H1 (cell line): Measurements from ENCODE around the gene TMEM273. TPM values are rescaled to one million over a fixed set of nuclear protein-coding genes. Genes with fewer than 3 reads are reported as not detected.

Source experiments
- CTCF ChIA-PET: fragments of 300-600 bp; sonication (Branson Sonifier 250); formaldehyde crosslinking; loops from one replicate; lab custom pipeline; 2021; ENCODE audit not compliant: partially characterized antibody; lab: Charles Lee
- POLR2A ChIA-PET: fragments of 300-600 bp; sonication (Branson Sonifier 250); formaldehyde crosslinking; loops from one replicate; lab custom pipeline; 2021; ENCODE audit warnings: inconsistent platforms; ENCODE audit not compliant: partially characterized antibody; lab: Charles Lee
- DNase-seq, 2 experiments: peaks; one replicate each; pipeline versions ENCODE4 v3.0.0 to v3.0.0-alpha.2; 2010 to 2022; ENCODE audit warnings: low spot score in 2 of 2, low read depth in 1 of 2, mixed read lengths in 1 of 2
- FAIRE-seq: peaks from 2 replicates; lab custom pipeline; 2011; peaks lifted over from hg19 to GRCh38; lab: Jason Lieb, UNC
- H2AFZ ChIP-seq: 2 replicates; pipeline ENCODE4 v1.8.1; 2012; ENCODE audit warnings: low read length, inconsistent platforms
- H2AK5ac ChIP-seq: 2 replicates; pipeline ENCODE4 v1.6.1; 2013; ENCODE audit warnings: low read depth, low read length
- H2BK120ac ChIP-seq: replicated peaks from 2 replicates; pipeline ENCODE3; 2013; ENCODE audit warnings: low read depth, low read length, inconsistent platforms
- H2BK12ac ChIP-seq: 2 replicates; pipeline ENCODE4 v1.6.1; 2013; ENCODE audit warnings: low read depth, low read length
- H2BK15ac ChIP-seq: 2 replicates; pipeline ENCODE4 v1.6.1; 2013; ENCODE audit warnings: low read length
- H2BK20ac ChIP-seq: 2 replicates; pipeline ENCODE4 v1.6.1; 2013; ENCODE audit warnings: low read length
- H2BK5ac ChIP-seq: 2 replicates; pipeline ENCODE4 v1.6.1; 2013; ENCODE audit warnings: low read depth, low read length
- H3K14ac ChIP-seq: 2 replicates; pipeline ENCODE4 v1.6.1; 2013; ENCODE audit warnings: inconsistent platforms; ENCODE audit not compliant: insufficient read length
- H3K18ac ChIP-seq: 2 replicates; pipeline ENCODE4 v1.6.1; 2013; ENCODE audit warnings: low read length; ENCODE audit errors: extremely low read depth
- H3K23ac ChIP-seq: 2 replicates; pipeline ENCODE4 v1.6.1; 2013; ENCODE audit warnings: inconsistent platforms; ENCODE audit not compliant: insufficient read length
- H3K23me2 ChIP-seq: 2 replicates; pipeline ENCODE4 v1.6.1; 2013; ENCODE audit warnings: low read depth, low read length
- H3K27ac ChIP-seq: 2 replicates; pipeline ENCODE4 v1.6.1; 2011; ENCODE audit warnings: low read depth, low read length, inconsistent platforms
- H3K27me3 ChIP-seq, 4 experiments: replicated peaks in 1 of 4; 1 replicate in 1 of 4; 2 replicates in 3 of 4; pipeline versions ENCODE4 v1.6.1 to v1.8.1; 2011 to 2013; ENCODE audit warnings: low read length in 3 of 4, mild to moderate bottlenecking in 3 of 4, inconsistent platforms in 2 of 4, mixed read lengths in 2 of 4, moderate library complexity in 1 of 4; ENCODE audit not compliant: control insufficient read depth in 3 of 4, insufficient read depth in 3 of 4; ENCODE audit errors: extremely low read depth in 1 of 4
- H3K36me3 ChIP-seq, 4 experiments: 2 replicates each; pipeline versions ENCODE4 v1.6.1 to v1.8.1; 2011 to 2013; ENCODE audit warnings: mild to moderate bottlenecking in 4 of 4, low read length in 3 of 4, moderate library complexity in 2 of 4, control low read depth in 1 of 4, inconsistent platforms in 1 of 4; ENCODE audit not compliant: insufficient read depth in 4 of 4, control insufficient read depth in 2 of 4
- H3K4ac ChIP-seq: replicated peaks from 2 replicates; pipeline ENCODE3; 2013; ENCODE audit warnings: low read length, low read depth, mixed read lengths, inconsistent platforms; ENCODE audit not compliant: insufficient read length
- H3K4me1 ChIP-seq, 4 experiments: replicated peaks in 1 of 4; 1 replicate in 1 of 4; 2 replicates in 3 of 4; pipeline versions ENCODE4 v1.6.1 to v1.8.1; 2011 to 2013; ENCODE audit warnings: low read length in 3 of 4, inconsistent platforms in 2 of 4, mixed read lengths in 1 of 4; ENCODE audit not compliant: insufficient read depth in 4 of 4, control insufficient read depth in 3 of 4
- H3K4me2 ChIP-seq, 2 experiments: 2 replicates each; pipeline versions ENCODE4 v1.6.1 to v1.8.1; 2011 to 2013; ENCODE audit warnings: low read depth in 2 of 2, low read length in 2 of 2, control low read depth in 1 of 2, inconsistent platforms in 1 of 2, mild to moderate bottlenecking in 1 of 2; ENCODE audit not compliant: insufficient read depth in 1 of 2
- H3K4me3 ChIP-seq, 4 experiments: fragments of 200-600, 300-600 bp in 1 of 4; sonication (generic), shearing (Covaris generic), sonication (Bioruptor Twin) in 1 of 4; 2 replicates each; pipeline versions ENCODE4 v1.5.1 to v1.8.1; 2011 to 2016; ENCODE audit warnings: low read length in 4 of 4, low read depth in 3 of 4, control low read depth in 2 of 4, inconsistent platforms in 2 of 4, mild to moderate bottlenecking in 2 of 4, mixed read lengths in 1 of 4, moderate library complexity in 1 of 4; ENCODE audit not compliant: insufficient read depth in 2 of 4; ENCODE audit errors: extremely low read depth in 1 of 4
- H3K56ac ChIP-seq: replicated peaks from 2 replicates; pipeline ENCODE3; 2013; ENCODE audit warnings: low read depth, mild to moderate bottlenecking, mixed read lengths, low read length, inconsistent platforms; ENCODE audit not compliant: insufficient read length
- H3K79me1 ChIP-seq: 2 replicates; pipeline ENCODE4 v1.6.1; 2013; ENCODE audit warnings: low read depth, low read length, control low read depth
- H3K79me2 ChIP-seq, 2 experiments: 2 replicates each; pipeline versions ENCODE4 v1.6.1 to v1.8.1; 2012 to 2013; ENCODE audit warnings: low read length in 2 of 2, mild to moderate bottlenecking in 2 of 2, inconsistent platforms in 1 of 2; ENCODE audit not compliant: insufficient read depth in 2 of 2, control insufficient read depth in 1 of 2
- H3K9ac ChIP-seq, 4 experiments: replicated peaks in 1 of 4; 1 replicate in 1 of 4; 2 replicates in 3 of 4; pipeline versions ENCODE4 v1.6.1 to v1.8.1; 2011 to 2013; ENCODE audit warnings: low read depth in 3 of 4, low read length in 3 of 4, control low read depth in 2 of 4, mild to moderate bottlenecking in 2 of 4, moderate library complexity in 2 of 4, inconsistent platforms in 1 of 4; ENCODE audit errors: extremely low read depth in 1 of 4
- H3K9me3 ChIP-seq, 2 experiments: 2 replicates each; pipeline versions ENCODE4 v1.6.1 to v1.8.1; 2012 to 2013; ENCODE audit warnings: mild to moderate bottlenecking in 2 of 2, moderate library complexity in 2 of 2, control low read depth in 1 of 2, inconsistent platforms in 1 of 2, low read depth in 1 of 2, low read length in 1 of 2, mixed read lengths in 1 of 2; ENCODE audit not compliant: insufficient read depth in 2 of 2
- H4K20me1 ChIP-seq, 2 experiments: replicated peaks in 1 of 2; 2 replicates each; pipeline versions ENCODE3 to v1.8.1; 2011 to 2013; ENCODE audit warnings: inconsistent platforms in 2 of 2, low read length in 2 of 2, mild to moderate bottlenecking in 1 of 2; ENCODE audit not compliant: insufficient read depth in 2 of 2, control insufficient read depth in 1 of 2
- H4K5ac ChIP-seq: 2 replicates; pipeline ENCODE4 v1.6.1; 2013; ENCODE audit warnings: low read length, low read depth, mixed read lengths, inconsistent platforms; ENCODE audit not compliant: insufficient read length
- H4K8ac ChIP-seq: 2 replicates; pipeline ENCODE4 v1.8.0; 2013; ENCODE audit warnings: mild to moderate bottlenecking, moderate library complexity, low read length, inconsistent platforms; ENCODE audit not compliant: insufficient read depth; ENCODE audit errors: extremely low read depth
- H4K91ac ChIP-seq: replicated peaks from 2 replicates; pipeline ENCODE3; 2013; ENCODE audit warnings: low read length, mixed read lengths, inconsistent platforms; ENCODE audit not compliant: insufficient read length
- BACH1 ChIP-seq: IDR thresholded peaks from 2 replicates; pipeline ENCODE4 v1.6.1; 2012; ENCODE audit warnings: low read length, improper control_type of control experiment
- BCL11A ChIP-seq, 2 experiments: IDR thresholded peaks; one replicate each; pipeline ENCODE4 v1.6.1; 2011; ENCODE audit warnings: low read depth in 2 of 2, low read length in 2 of 2, mild to moderate bottlenecking in 2 of 2
- CBX5 ChIP-seq: fragments of 300-800, 300-1000 bp; sonication (generic); IDR thresholded peaks from 2 replicates; pipeline ENCODE4 v1.7.1; 2016; ENCODE audit warnings: antibody characterized with exemption, low read length, low read depth
- FOSL1 ChIP-seq: IDR thresholded peaks from 2 replicates; pipeline ENCODE4 v1.6.1; 2011; ENCODE audit warnings: mild to moderate bottlenecking, low read depth, low read length, moderate library complexity; ENCODE audit not compliant: insufficient read depth
- JUN ChIP-seq: IDR thresholded peaks from 2 replicates; pipeline ENCODE4 v1.6.1; 2011; ENCODE audit warnings: low read depth, mild to moderate bottlenecking, improper control_type of control experiment, low read length
- RXRA ChIP-seq: IDR thresholded peaks from 2 replicates; pipeline ENCODE4 v1.6.1; 2011; ENCODE audit warnings: low read depth, mild to moderate bottlenecking, low read length, moderate library complexity; ENCODE audit not compliant: insufficient read depth
- TAF7 ChIP-seq: optimal IDR thresholded peaks from 2 replicates; pipeline ENCODE3; 2011; ENCODE audit warnings: low read depth, mild to moderate bottlenecking, inconsistent platforms, low read length, moderate library complexity, borderline replicate concordance
- TCF12 ChIP-seq: IDR thresholded peaks from 2 replicates; pipeline ENCODE4 v1.6.1; 2011; ENCODE audit warnings: low read depth, mild to moderate bottlenecking, low read length
- WGBS, 2 experiments: shearing (Covaris generic) in 1 of 2; methylation state at CpG; one replicate each; pipeline versions ENCODE4 v1.1.6 to v1.1.7; 2013 to 2015; ENCODE audit warnings: low lambda C conversion rate in 2 of 2, mixed read lengths in 2 of 2, inconsistent platforms in 1 of 2, low coverage in 1 of 2, missing lambda C conversion rate in 1 of 2; ENCODE audit not compliant: insufficient replicate concordance in 2 of 2, insufficient coverage in 1 of 2, insufficient read length in 1 of 2; ENCODE audit errors: extremely low coverage in 1 of 2, missing lambda C conversion rate in 1 of 2; 5-methylcytosine and 5-hydroxymethylcytosine counted together
- polyA plus RNA-seq, 7 experiments: library from polyadenylated mRNA; depleted of rRNA in 3 of 7; stranded (reverse) in 5 of 7; unstranded in 2 of 7; fragments of >200 nt in 5 of 7; fragments of 200-250 nt in 2 of 7; gene quantifications; 1 replicate in 5 of 7; 2 replicates in 1 of 7; 4 replicates in 1 of 7; pipeline versions ENCODE4 v1.2.1 to v1.2.3, GENCODE V29; 2011 to 2013; ENCODE audit warnings: missing spikeins in 2 of 7, mixed read lengths in 2 of 7
- total RNA-seq: library from RNA; stranded (reverse); fragmentation: NEBNext Ultra II Directional; extraction: Animal tissue kit (Norgen Biotek cat#: 25700); gene quantifications from 2 replicates; pipeline ENCODE4 v1.2.1, GENCODE V29; 2021

The TMEM273 gene
- total and polyA plus RNA-seq, 2 of the 8 experiments (the other 6 are each of a cell fraction or from before 2014, with no cell fraction given) = not detected

GRCh38 chr10:49202266-49202665 is 14.1 kb upstream of the TMEM273 start:
- 100% methylated on average over 1 of the region's 1 CpG; no CpG with 5 or more reads in 1 of the 2 experiments for WGBS, 2 experiments
- no peak overlapping the region for H3K14ac ChIP-seq
- H3K79me2 ChIP-seq = no peaks in the 10 kb centered on the region
- FAIRE-seq (no peak), DNase-seq (no peak)
- H3K9me3 ChIP-seq = peaks cover 0 to 4% of the 10 kb centered on the region in 2 experiments; a peak in 1 of 4 replicates
- H2BK15ac ChIP-seq = no peak overlapping the region
- no peaks in the 10 kb centered on the region for H3K27me3 ChIP-seq
- H4K20me1 ChIP-seq = no peaks in the 10 kb centered on the region
- H3K4ac ChIP-seq = no peak overlapping the region
- H2BK20ac ChIP-seq = no peak overlapping the region
- no peak overlapping the region for H2BK5ac ChIP-seq
- H3K36me3 ChIP-seq = no peaks in the 10 kb centered on the region
- H3K9ac ChIP-seq = no peak overlapping the region
- CTCF ChIA-PET = no interaction called here
- no peak overlapping the region for H4K8ac ChIP-seq
- POLR2A ChIA-PET = no interaction called here
- H3K23me2 ChIP-seq = no peaks in the 10 kb centered on the region
- H3K56ac ChIP-seq = peak overlapping the region; percentile 39
- no peak overlapping the region for H3K23ac ChIP-seq
- H3K79me1 ChIP-seq = no peaks in the 10 kb centered on the region
- H4K5ac ChIP-seq = no peak overlapping the region
- H3K4me3 ChIP-seq = no peak overlapping the region
- no peak overlapping the region for H3K4me2 ChIP-seq
- H2AFZ ChIP-seq = no peak overlapping the region
- H2BK12ac ChIP-seq = no peak overlapping the region
- no peak overlapping the region for H3K18ac ChIP-seq
- H2BK120ac ChIP-seq = no peak overlapping the region
- no peak overlapping the region for H3K27ac ChIP-seq
- H4K91ac ChIP-seq = no peak overlapping the region
- TF ChIP-seq BCL11A (IDR thresholded peaks at IDR 0.05; ENCODE audit: low read depth in 2 of 2, low read length in 2 of 2) = no peak
- TF ChIP-seq BACH1 = no peak
- no peak for TF ChIP-seq JUN
- TF ChIP-seq FOSL1 = no peak
- TF ChIP-seq CBX5 = no peak
- TF ChIP-seq RXRA = no peak
- TF ChIP-seq TCF12 = no peak
- TF ChIP-seq TAF7 = no peak
- H3K4me1 ChIP-seq = no peaks in the 10 kb centered on the region
- no peak overlapping the region for H2AK5ac ChIP-seq
